ENCODE measurements around the gene NKAIN2.

GRCh38 chr6:124541573-124541972 lies 737.9 kb downstream of the NKAIN2 start:
- no peak for TF ChIP-seq CTCF (IDR thresholded peaks at IDR 0.05 in 4 of 5, conservative IDR thresholded peaks at IDR 0.05 in 1 of 5)
- TF ChIP-seq POLR2A (IDR thresholded peaks at IDR 0.05), result no peak
